A549 (cell line): ENCODE results near the gene ARHGEF4. TPM values are rescaled to one million over a fixed set of nuclear protein-coding genes. Genes with fewer than 3 reads are reported as not detected.

ENCODE experiments used
- ATAC-seq, 2 experiments: fragments of 200-7000 bp in 1 of 2; fragments of >200 bp in 1 of 2; cut with Nextera tagmentation in 1 of 2; cut with Tn5 transposase in 1 of 2; 3 replicates each; pipeline versions ENCODE4 v1.8.0 to v1.9.1; 2018 to 2020; ENCODE audit warnings: mild to moderate bottlenecking in 1 of 2, moderate library complexity in 1 of 2
- CTCF ChIA-PET: fragments of 300-600 bp; sonication (Branson Sonifier 250); formaldehyde crosslinking; extraction: SDS; loops from one replicate; lab custom pipeline; 2021; ENCODE audit warnings: antibody characterized with exemption, inconsistent platforms; lab: Yijun Ruan, JAX
- POLR2A ChIA-PET: fragments of 350-600 bp; formaldehyde crosslinking; extraction: SDS; loops from one replicate; lab custom pipeline; 2021; ENCODE audit warnings: antibody characterized with exemption, inconsistent platforms; lab: Yijun Ruan, JAX
- DNase-seq, 2 experiments: peaks; one replicate each; pipeline versions ENCODE4 v3.0.0 to v3.0.0-alpha.2; 2011 to 2016; ENCODE audit warnings: low read depth in 1 of 2, low spot score in 1 of 2
- FAIRE-seq: peaks from 2 replicates; lab custom pipeline; 2011; peaks lifted over from hg19 to GRCh38; lab: Jason Lieb, UNC
- H3K27ac ChIP-seq, 2 experiments: fragments of >200 bp; sonication (Bioruptor Twin); formaldehyde crosslinking; 3 replicates each; pipeline ENCODE4 v1.5.1; 2016 to 2017
- H3K4me1 ChIP-seq: fragments of >200 bp; sonication (Bioruptor Twin); formaldehyde crosslinking; 3 replicates; pipeline ENCODE4 v1.6.1; 2016
- H3K4me2 ChIP-seq: fragments of >200 bp; sonication (Bioruptor Twin); formaldehyde crosslinking; 3 replicates; pipeline ENCODE4 v1.6.1; 2016
- H3K4me3 ChIP-seq: fragments of >200 bp; sonication (Bioruptor Twin); formaldehyde crosslinking; 3 replicates; pipeline ENCODE4 v1.5.1; 2016
- H3K9me3 ChIP-seq: fragments of >200 bp; sonication (Bioruptor Twin); formaldehyde crosslinking; 3 replicates; pipeline ENCODE4 v1.6.1; 2016
- ATOH8 ChIP-seq: fragments of 250-450 bp; sonication (Bioruptor Pico); IDR thresholded peaks from 2 replicates; pipeline ENCODE4 v1.5.0; 2020; ENCODE audit warnings: low read depth, mild to moderate bottlenecking, moderate library complexity
- CHD2 ChIP-seq: fragments of 150-350 bp; IDR thresholded peaks from 2 replicates; pipeline ENCODE4 v1.6.1; 2014; ENCODE audit warnings: low read length; ENCODE audit not compliant: partially characterized antibody
- CHD4 ChIP-seq: fragments of 200-600 bp; sonication (generic); IDR thresholded peaks from 2 replicates; pipeline ENCODE4 v1.6.1; 2016; ENCODE audit warnings: antibody characterized with exemption, mild to moderate bottlenecking, borderline replicate concordance
- CTCF ChIP-seq: fragments of >200 bp; sonication (Bioruptor Twin); formaldehyde crosslinking; IDR thresholded peaks from 3 replicates; pipeline ENCODE4 v1.5.1; 2016
- EHF ChIP-seq: fragments of 250-450 bp; sonication (Bioruptor Pico); IDR thresholded peaks from 2 replicates; pipeline ENCODE4 v1.5.0; 2020; ENCODE audit warnings: mild to moderate bottlenecking
- EHMT2 ChIP-seq: fragments of 200-600 bp; sonication (generic); IDR thresholded peaks from 2 replicates; pipeline ENCODE4 v1.6.1; 2016; ENCODE audit warnings: antibody characterized with exemption, low read depth, mild to moderate bottlenecking, moderate library complexity
- EP300 ChIP-seq, 2 experiments: fragments of >200 bp; sonication (Bioruptor Twin); formaldehyde crosslinking; IDR thresholded peaks; 2 replicates in 1 of 2; 3 replicates in 1 of 2; pipeline ENCODE4 v1.6.1; 2016 to 2017
- ESRRA ChIP-seq: fragments of 150-350 bp; IDR thresholded peaks from 2 replicates; pipeline ENCODE4 v1.6.1; 2014; ENCODE audit warnings: mild to moderate bottlenecking, low read length, borderline replicate concordance
- FOSL2 ChIP-seq, 2 experiments: fragments of 450-650 bp in 1 of 2; fragments of >200 bp in 1 of 2; sonication (Bioruptor Twin) in 1 of 2; formaldehyde crosslinking; IDR thresholded peaks; 2 replicates each; pipeline versions ENCODE4 v1.5.0 to v1.6.1; 2016 to 2020; ENCODE audit warnings: mild to moderate bottlenecking in 1 of 2, moderate library complexity in 1 of 2
- HDAC2 ChIP-seq: fragments of 200-600 bp; sonication (generic); IDR thresholded peaks from 2 replicates; pipeline ENCODE4 v1.6.1; 2016
- HES2 ChIP-seq: fragments of >200 bp; sonication (Bioruptor Twin); formaldehyde crosslinking; IDR thresholded peaks from 2 replicates; pipeline ENCODE4 v1.6.1; 2016
- HEYL ChIP-seq: fragments of 250-450 bp; sonication (Bioruptor Pico); IDR thresholded peaks from 2 replicates; pipeline ENCODE4 v1.8.0; 2021; ENCODE audit warnings: mild to moderate bottlenecking, moderate library complexity
- HOXB13 ChIP-seq: fragments of 250-450 bp; sonication (Bioruptor Pico); IDR thresholded peaks from 2 replicates; pipeline ENCODE4 v1.5.0; 2020; ENCODE audit warnings: low read depth, mild to moderate bottlenecking, moderate library complexity
- HOXB5 ChIP-seq: fragments of 250-450 bp; sonication (Bioruptor Pico); IDR thresholded peaks from 2 replicates; pipeline ENCODE4 v1.5.0; 2020; ENCODE audit warnings: mild to moderate bottlenecking, moderate library complexity
- JUNB ChIP-seq: fragments of >200 bp; sonication (Bioruptor Twin); formaldehyde crosslinking; IDR thresholded peaks from 2 replicates; pipeline ENCODE4 v1.6.1; 2016
- KDM1A ChIP-seq: fragments of 200-600 bp; sonication (generic); IDR thresholded peaks from 2 replicates; pipeline ENCODE4 v1.6.1; 2016; ENCODE audit warnings: low read depth, mild to moderate bottlenecking
- NR3C1 ChIP-seq: fragments of >200 bp; sonication (Bioruptor Twin); formaldehyde crosslinking; IDR thresholded peaks from 3 replicates; pipeline ENCODE4 v1.6.1; 2017
- PBX3 ChIP-seq: IDR thresholded peaks from 2 replicates; pipeline ENCODE4 v1.6.1; 2012
- POLR2AphosphoS2 ChIP-seq: conservative IDR thresholded peaks from 2 replicates; pipeline ENCODE4 v1.6.1; 2012; ENCODE audit warnings: low read length, improper control_type of control experiment, inconsistent platforms
- RAD21 ChIP-seq, 2 experiments: fragments of >200 bp in 1 of 2; sonication (Bioruptor Twin) in 1 of 2; formaldehyde crosslinking in 1 of 2; IDR thresholded peaks in 1 of 2; conservative IDR thresholded peaks in 1 of 2; 2 replicates in 1 of 2; 3 replicates in 1 of 2; pipeline ENCODE4 v1.6.1; 2012 to 2018; ENCODE audit warnings: inconsistent platforms in 1 of 2
- RCOR1 ChIP-seq: fragments of 150-350 bp; IDR thresholded peaks from 2 replicates; pipeline ENCODE4 v1.6.1; 2014; ENCODE audit warnings: antibody characterized with exemption, low read length, low read depth
- RNF2 ChIP-seq: fragments of 200-600 bp; sonication (generic); IDR thresholded peaks from 2 replicates; pipeline ENCODE4 v1.6.1; 2016; ENCODE audit warnings: low read depth, mild to moderate bottlenecking, antibody characterized with exemption, moderate library complexity, borderline replicate concordance
- TFCP2L1 ChIP-seq: fragments of 250-450 bp; sonication (Bioruptor Pico); IDR thresholded peaks from 2 replicates; pipeline ENCODE4 v1.5.0; 2021; ENCODE audit warnings: mild to moderate bottlenecking
- ZC3H11A ChIP-seq: fragments of 450-650 bp; IDR thresholded peaks from 2 replicates; pipeline ENCODE4 v1.6.1; 2014; ENCODE audit warnings: antibody characterized with exemption, mild to moderate bottlenecking
- ZNF302 ChIP-seq: fragments of 250-450 bp; sonication (Bioruptor Pico); IDR thresholded peaks from 2 replicates; pipeline ENCODE4 v1.9.0; 2021; ENCODE audit warnings: inconsistent platforms, mild to moderate bottlenecking, moderate library complexity
- ZSCAN20 ChIP-seq: fragments of 250-450 bp; sonication (Bioruptor Pico); IDR thresholded peaks from 2 replicates; pipeline ENCODE4 v1.8.0; 2022; ENCODE audit warnings: mild to moderate bottlenecking, moderate library complexity
- WGBS: methylation state at CpG from one replicate; pipeline ENCODE4 v1.1.6; 2017; ENCODE audit errors: missing lambda C conversion rate; 5-methylcytosine and 5-hydroxymethylcytosine counted together
- polyA plus RNA-seq, 4 experiments: library from polyadenylated mRNA; depleted of rRNA in 3 of 4; stranded (reverse); fragments of >200 nt; fragmentation: RNase III in 1 of 4; extraction: RNeasy Plus Mini Kit Qiagen cat#74134 plus additional on column Dnase treatment in 1 of 4; gene quantifications; 2 replicates in 3 of 4; 3 replicates in 1 of 4; pipeline ENCODE4 v1.2.3, GENCODE V29; 2011 to 2017

The ARHGEF4 gene
- polyA plus RNA-seq, 2 of the 4 experiments (the other 2 are of a cell fraction): 1.00 to 2.1 TPM

- ChIA-PET CTCF (interaction anchor here (0.6 to 10.6 kb wide), 4 partner anchors 20 to 72 kb away, joined by 3 to 263 read pairs (median 4); no protein-coding TSS in a partner anchor), POLR2A (interaction anchor here (1.2 kb wide), 1 partner anchor 73 kb away, joined by 3 read pairs; no protein-coding TSS in a partner anchor)
- Histone ChIP-seq H3K4me1 (no peaks in the 10 kb centered on the region), H3K27ac (no peak overlapping the region), H3K9me3 (no peaks in the 10 kb centered on the region), H3K4me2 (no peak overlapping the region), H3K4me3 (no peak overlapping the region)
- ATAC-seq: no peak
- FAIRE-seq: no peak
- WGBS: 57% methylated on average over 7 of the region's 7 CpGs
- TF ChIP-seq HOXB5 (CRISPR knock-in tag) (no peak), EHF (no peak), ZNF302 (no peak), PBX3 (no peak), FOSL2 (IDR thresholded peaks at IDR 0.05) (no peak), FOSL2 (CRISPR knock-in tag; IDR thresholded peaks at IDR 0.05) (no peak), RNF2 (no peak), NR3C1 (no peak), HES2 (no peak), EP300 (IDR thresholded peaks at IDR 0.05) (no peak), HEYL (CRISPR knock-in tag) (no peak), EHMT2 (no peak)
- DNase-seq: no peak
These were observed 34.1 kb downstream of the ARHGEF4 start for GRCh38 chr2:130870779-130871178.

GRCh38 chr2:130871843-130872740 lies 35.4 kb downstream of the ARHGEF4 start:
- TF ChIP-seq CTCF: no peak
- TF ChIP-seq POLR2AphosphoS2: no peak
- no peak for TF ChIP-seq CHD4
- TF ChIP-seq HOXB5 (CRISPR knock-in tag): no peak
- TF ChIP-seq TFCP2L1 (CRISPR knock-in tag): no peak
- TF ChIP-seq EP300 (IDR thresholded peaks at IDR 0.05): no peak
- no peak for TF ChIP-seq RAD21 (conservative IDR thresholded peaks at IDR 0.05 in 1 of 2, IDR thresholded peaks at IDR 0.05 in 1 of 2)
- no peak for TF ChIP-seq KDM1A
- no peak for TF ChIP-seq HOXB13
- TF ChIP-seq CHD2: no peak
- no peak for TF ChIP-seq ZC3H11A
- no peak for TF ChIP-seq ESRRA
- no peak for TF ChIP-seq HDAC2
- no peak for TF ChIP-seq HES2
- TF ChIP-seq JUNB: no peak
- TF ChIP-seq RCOR1: no peak
- no peak for TF ChIP-seq ZSCAN20 (CRISPR knock-in tag)
- TF ChIP-seq ATOH8 (CRISPR knock-in tag): no peak
- TF ChIP-seq, all 56 proteins: peak for 0
- WGBS: 80% methylated on average over 20 of the region's 20 CpGs
- Histone ChIP-seq H3K4me2 (no peak overlapping the region), H3K4me1 (no peaks in the 10 kb centered on the region), H3K27ac (no peak overlapping the region), H3K9me3 (no peaks in the 10 kb centered on the region), H3K4me3 (no peak overlapping the region)
- ChIA-PET CTCF (interaction anchor here (1.0 to 10.6 kb wide), 5 partner anchors 17 to 82 kb away, joined by 3 to 263 read pairs (median 13); no protein-coding TSS in a partner anchor), POLR2A (no interaction called here)
- no peak for FAIRE-seq
- ATAC-seq: no peak
- DNase-seq: no peak
